HG02870 (cell line): ENCODE data around the gene EXOC2.

Source experiments
- ATAC-seq: cut with Tn5 transposase; IDR thresholded peaks from one replicate; pipeline ENCODE4 v1.9.1; 2021; ENCODE audit warnings: mild to moderate bottlenecking, moderate library complexity; ENCODE audit not compliant: unreplicated experiment

Gene EXOC2, protein sequence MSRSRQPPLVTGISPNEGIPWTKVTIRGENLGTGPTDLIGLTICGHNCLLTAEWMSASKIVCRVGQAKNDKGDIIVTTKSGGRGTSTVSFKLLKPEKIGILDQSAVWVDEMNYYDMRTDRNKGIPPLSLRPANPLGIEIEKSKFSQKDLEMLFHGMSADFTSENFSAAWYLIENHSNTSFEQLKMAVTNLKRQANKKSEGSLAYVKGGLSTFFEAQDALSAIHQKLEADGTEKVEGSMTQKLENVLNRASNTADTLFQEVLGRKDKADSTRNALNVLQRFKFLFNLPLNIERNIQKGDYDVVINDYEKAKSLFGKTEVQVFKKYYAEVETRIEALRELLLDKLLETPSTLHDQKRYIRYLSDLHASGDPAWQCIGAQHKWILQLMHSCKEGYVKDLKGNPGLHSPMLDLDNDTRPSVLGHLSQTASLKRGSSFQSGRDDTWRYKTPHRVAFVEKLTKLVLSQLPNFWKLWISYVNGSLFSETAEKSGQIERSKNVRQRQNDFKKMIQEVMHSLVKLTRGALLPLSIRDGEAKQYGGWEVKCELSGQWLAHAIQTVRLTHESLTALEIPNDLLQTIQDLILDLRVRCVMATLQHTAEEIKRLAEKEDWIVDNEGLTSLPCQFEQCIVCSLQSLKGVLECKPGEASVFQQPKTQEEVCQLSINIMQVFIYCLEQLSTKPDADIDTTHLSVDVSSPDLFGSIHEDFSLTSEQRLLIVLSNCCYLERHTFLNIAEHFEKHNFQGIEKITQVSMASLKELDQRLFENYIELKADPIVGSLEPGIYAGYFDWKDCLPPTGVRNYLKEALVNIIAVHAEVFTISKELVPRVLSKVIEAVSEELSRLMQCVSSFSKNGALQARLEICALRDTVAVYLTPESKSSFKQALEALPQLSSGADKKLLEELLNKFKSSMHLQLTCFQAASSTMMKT

DNA sequence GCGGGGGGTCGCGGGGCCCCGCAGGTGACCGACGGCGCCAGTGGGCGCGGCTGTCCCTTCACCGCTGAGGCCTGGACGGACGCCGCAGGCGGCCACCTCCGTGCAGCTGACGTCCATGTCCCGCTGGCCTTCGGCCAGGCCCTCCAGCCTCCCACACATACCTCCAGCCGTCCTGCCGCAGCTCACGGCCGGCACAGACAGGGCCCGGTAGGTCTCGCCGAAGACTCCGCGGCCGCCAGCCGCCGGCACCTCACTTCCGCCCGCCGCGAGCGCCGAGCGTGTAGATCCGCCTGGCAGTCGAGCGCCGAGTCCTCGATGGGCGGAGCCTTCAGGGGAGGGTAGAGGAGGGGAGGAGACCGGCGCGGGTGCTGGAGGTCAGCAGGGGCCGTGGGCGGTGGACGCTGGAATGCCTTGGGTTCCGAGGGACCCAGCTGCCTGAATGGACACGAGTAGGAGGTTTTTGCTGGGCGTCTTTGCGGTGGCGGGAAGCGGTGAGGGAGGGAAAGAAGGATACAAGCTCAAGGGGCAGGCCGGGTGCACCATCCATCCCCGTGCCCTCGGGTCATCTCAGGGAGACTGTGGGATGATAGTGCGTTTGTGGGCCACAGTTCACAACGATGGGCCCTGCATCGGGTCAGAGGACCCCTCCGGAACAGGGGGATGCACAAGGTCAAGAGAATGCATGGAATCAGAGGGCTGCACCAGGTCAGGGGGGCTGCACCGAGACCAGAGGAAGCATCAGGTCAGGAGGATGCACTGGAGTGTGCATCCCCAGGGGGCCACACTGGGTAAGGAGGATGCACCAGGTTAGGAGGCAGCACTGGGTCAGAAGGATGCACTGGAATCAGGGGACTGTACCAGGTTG, at the start of gene EXOC2:
Gene EXOC2 (minus strand): TSS at position 282 of the 865 bp plus-strand sequence. CDS start 55,321 bp downstream, outside the sequence.
- peak; percentile 89 for ATAC-seq

DNA sequence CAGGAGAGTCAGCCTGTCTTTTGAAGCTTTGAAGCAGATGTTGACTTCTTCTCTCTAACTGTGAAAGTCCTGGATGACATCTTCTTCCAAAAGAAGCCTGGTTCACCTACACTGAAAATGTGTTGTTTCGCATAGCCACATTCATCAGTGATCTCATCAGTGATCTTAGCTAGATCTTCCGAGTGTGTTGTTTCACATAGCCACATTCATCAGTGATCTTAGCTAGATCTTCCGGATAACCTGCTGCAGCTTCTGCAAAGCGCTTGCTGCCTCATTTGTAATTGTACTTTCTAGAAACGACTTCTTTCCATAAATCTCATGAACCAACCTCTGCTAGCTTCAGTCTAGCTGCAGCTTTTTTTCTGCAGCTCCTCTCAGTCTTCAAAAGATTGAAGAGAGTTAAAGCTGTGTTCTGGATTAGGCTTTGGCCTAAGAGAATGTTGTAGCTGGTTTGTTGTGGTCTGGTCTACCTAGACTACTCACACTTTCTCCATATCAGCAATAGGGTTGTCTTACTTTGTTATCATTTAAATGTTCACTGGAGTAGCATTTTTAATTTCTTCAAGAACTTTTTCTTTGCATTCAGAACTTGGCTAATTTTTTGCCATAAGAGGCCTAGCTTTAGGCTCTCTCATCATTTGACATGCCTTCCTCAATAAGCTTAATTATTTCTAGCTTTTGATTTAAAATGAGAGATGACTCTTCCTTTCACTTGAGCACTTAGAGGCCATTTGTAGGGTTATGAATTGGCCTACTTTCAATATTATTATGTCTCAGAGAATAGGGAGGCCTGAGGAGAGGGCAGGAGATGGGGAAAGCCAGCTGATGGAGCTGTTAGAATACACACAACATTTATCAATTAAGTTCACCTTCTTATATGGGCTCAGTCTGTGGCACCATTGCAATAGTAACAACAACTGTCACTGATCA, 48.7 kb upstream of the EXOC2 start:
- no peak for ATAC-seq

DNA sequence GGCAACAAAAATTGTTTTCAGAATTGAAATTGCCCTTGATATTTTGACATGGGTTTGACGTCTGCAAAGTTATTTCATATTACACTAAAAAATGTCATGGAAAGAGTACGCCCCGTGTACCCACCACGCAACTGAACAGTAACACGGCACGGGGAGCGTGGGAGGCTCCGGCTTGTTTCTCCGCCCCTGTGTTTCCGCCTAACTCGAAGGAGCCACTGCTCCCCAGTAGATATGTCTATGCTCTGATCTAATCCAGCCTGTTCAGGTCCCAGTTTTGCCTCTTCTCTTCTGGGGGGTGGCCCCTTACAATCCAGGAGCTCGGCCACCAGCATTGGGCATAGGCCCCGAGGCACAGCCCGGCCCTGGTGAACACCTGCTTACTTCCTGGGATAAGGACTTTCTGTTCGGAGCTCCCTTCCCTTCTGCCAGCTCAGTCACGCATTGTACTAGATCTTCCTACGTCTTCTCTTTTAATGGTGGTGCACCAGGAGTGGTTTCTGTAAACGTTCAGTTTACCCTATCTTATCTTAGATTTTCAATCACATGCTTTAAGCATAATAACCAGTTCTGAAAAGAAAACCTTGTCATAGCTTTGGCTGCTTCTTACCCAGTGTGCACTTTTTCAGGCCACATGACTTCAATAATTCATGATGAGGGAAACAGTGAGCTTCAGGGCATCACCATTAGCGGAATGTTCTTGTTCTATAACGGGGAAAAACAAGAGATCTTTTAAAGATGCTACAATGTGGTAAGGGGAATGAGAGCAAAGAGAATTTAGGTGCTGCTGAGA, 43.9 kb upstream of the EXOC2 start:
- ATAC-seq: no peak

DNA sequence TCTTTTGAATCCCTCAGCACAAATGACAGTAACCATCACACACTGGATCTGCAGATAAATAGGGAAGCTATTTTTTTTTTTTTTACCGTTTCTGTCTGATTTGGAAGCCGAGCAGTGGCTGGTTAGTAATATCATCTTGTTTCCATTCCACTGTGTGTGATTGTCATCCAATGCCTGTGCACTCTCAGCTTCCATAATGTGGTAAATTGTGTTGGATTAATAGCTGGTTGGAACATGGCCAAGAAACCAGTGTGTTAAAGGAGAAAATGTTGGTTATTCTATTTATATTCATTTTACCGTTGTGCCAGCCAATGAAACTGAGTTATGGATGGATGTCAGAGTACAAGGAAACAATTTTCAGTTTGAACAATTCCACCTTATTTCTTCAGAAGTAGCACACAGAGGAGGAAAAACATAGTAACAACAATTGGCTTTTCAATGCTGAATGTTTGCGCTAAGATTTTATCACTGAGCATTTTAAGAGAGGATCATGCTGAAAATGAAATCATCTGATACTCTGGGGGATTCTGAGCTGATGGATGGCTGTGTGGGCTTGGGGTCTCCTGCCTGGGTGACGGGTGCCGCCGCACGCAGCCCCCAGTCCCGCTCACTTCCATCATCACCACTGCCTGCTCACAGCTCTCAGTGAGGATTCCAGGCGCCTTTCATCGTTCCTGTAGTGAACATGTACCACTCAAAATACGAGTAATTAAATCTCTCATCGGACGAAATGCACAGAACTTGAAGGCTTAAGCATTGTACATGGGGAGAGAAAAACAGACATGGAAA, 40.7 kb upstream of the EXOC2 start:
- ATAC-seq: no peak

DNA sequence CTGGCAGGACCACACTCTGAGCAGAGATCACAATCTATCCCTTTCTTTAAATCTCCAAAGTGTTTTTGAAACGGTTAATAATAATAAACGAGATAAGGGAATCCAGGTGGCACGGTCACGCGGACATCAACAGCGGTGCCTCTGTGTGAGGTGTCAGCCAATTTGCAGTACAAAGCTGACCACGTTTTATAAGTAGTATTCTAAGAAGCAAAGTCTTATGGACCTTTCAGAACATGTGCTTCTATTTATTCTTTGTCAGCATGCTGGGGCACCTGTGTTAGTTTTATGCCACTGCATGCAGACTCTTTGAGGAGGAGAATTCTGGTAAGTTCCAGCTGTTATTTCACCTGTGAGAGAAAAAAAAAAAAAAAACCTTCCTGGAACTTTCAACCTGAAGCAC, 39.0 kb upstream of the EXOC2 start:
- ATAC-seq: no peak

DNA sequence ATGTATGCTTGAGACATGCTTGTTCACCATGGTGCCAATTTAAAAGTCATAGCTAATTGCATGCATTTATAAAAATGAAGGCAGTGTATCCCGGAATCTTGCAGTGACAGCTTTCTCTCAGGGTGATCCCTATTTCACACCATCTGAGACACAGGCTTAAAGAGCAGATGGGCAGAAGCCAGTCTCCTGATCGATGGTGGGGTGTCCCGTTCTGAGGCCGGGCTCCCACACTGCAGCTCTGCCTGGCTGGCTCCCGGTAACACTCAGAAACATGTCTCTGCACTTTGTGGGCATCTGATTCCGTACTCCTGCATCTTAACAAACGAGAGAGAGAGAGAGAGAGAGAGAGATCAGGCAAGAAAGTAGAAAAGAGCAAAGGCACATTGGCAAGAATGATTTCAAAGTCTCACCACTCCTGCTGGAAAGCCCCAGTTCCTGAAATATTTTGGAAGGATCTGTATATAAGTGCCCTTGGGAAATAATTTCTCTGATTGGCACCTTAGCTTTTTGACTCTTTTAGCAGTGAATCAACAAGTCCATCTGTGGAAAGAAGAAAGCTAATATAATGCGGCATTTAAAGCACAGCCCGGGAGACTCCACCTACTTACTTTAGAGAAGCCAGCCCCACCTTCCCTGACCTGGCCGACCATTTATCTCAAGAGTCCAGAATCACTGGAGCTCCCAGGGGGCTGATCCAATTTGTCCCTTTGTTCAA, 36.8 kb upstream of the EXOC2 start:
- ATAC-seq: no peak

DNA sequence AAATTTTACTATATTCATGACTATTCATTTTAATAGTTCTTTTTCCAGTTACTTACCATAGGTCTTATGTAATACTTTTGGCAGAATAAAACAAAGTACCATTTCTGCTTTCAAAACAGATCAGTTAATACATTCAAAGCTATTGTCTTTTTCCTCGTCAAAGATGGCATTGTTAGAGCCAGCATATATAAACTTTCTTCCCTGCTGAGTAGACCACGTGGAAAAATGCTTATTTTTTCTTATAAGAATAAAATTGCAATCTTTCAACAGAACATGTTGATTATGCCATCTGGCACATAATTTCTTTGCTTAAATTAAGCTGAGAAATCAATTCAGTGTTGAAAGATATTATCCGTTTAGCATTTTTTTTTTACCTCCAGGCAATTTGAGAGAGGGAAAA, 34.9 kb upstream of the EXOC2 start:
- no peak for ATAC-seq

DNA sequence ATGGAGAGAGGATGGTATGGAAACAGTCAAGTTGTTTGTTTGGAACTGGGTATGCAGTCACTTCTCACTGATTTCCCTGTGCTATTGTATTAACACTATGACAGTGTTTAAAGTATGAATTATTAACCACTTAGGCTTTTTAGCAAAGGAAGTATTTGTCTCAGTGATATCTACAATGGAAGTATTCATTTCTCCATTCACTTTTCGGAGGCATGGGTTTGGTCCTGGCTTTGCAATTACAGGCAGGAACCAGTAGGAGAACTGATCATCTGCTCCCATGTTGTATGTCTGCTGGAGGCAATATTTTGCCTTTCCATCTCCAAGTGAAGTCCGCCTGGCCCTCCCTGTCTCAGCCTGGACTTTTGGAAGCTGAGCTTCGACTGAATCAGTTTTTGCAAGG, 30.6 kb upstream of the EXOC2 start:
- ATAC-seq: no peak

DNA sequence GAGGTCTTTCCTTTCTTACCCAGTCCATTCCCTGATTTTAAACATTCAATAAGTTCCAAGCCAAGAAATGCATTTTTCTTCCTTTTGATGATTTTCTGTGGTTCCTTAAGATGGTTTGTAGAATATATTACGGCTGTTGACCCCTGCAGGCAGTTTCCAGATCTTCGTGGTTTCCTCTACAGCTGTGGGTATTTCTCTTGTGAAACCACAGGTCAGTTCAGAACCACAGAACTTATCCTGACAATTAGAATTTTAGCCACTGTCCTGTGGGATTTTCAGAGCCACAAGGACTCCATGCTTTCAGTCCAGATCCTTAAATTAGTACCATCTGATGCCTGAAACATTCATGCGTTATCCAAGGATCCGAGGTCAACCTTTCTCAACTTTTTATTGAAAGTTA, 29.7 kb upstream of the EXOC2 start:
- ATAC-seq: no peak

DNA sequence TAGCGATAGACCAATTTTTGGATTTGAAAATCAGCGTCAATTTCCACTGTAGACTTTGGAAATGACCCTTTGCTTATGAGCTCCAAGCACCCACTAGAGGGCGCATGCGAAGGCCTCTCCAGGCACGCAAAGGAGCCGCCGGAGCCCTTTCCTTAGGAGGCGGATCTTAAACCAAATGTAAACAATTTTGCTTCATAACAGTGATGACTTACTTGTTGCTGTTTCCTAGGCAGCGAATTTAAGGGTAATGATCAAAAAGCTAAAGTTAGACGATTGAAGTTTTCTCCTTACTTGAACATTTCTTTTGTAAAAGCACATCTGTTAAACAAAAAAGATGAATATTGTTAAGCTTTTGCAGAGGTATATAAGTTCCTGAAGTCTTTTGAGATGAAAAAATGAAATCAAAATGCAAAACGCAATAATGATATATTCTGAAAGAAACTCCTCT, 29.2 kb upstream of the EXOC2 start:
- no peak for ATAC-seq

DNA sequence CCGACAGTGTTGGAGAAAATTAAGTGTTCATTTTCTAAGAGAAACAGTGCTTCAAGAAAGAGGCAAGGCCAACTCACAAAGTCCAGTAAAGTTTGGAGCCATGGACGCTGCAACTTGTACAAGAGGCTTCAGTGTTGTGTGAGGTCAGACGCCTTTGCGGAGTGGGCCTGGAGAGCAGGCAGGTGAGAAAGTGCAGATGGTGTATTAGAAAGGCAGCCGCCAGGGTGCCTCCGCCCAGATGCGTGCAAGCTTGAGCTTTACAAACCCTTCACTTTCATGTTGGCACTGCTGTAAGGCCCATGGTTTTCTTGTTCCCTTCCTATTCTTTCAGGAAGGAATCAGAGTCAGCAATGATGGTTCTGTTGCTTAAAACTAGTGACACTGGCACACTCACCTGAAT, 25.4 kb upstream of the EXOC2 start:
- ATAC-seq: no peak

DNA sequence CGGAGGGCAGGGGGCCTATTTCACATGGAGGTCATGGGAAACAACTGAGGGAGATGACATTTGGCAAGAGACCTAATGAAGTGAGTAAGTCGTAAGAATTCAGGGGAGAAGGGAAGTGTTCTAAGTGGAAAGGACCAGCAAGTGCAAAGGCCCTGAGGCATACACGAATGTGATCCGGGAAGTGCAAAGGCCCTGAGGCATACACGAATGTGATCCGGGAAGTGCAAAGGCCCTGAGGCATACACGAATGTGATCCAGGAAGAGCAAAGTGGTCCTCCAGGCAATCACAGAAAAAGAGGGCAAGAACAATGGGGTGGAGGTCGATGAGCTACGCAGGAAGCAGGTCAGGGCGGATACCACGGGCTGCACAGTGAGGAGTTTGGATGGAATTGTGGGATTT, 24.2 kb upstream of the EXOC2 start:
- no peak for ATAC-seq

DNA sequence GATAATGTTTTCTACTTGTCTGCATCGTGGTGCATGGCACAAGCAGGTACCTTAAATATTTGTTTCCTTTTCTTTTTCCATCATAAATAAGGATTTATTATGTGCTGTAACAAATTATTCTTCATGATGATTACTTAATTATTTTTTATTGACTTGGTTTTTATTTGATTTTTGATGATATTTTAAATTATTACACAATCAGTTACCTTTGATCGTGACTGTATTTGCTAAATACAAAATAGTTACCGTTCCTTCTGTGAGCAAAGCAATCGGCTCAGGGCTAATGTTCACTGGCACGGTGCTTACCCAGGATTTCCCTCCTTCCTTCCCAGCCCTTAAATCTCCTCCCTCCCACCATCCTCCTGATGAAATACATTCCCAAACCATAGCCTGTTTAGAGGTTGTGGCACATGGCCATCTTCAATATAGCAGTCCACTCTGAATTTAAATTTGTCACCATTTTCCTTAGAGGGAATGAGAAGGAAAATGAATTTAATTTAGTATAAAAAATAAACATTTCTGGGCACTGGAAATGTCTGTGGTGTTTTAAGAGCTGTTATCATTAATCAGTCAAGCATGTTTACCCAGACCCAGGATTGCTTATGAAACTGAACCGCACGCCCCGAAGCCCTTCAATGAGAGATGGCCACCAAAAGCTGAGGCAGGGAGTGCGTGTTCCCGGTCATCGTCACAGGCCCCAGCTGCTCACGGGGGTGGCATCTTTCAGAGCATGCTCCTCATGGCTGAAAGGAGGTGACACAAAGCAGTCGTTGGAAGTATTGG, 23.0 kb upstream of the EXOC2 start:
- no peak for ATAC-seq

DNA sequence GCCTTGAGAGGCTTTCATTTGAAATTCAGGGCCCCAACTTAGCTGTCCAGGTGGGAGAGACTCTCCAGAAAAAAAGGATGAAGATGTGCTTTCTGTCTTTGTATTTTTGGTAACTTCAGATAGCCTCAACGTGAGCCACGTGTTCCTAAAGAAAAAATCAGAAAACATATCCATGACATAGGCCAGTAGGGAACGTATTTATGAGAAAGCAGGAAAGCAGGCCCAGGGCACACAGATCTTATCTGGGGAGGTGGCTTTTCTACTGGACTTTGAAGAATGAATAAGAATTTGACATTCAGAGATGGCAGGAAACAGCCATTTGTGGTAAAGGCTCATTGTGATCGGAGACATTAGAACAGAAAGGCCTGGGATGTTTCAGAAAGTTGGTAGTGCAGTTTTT, 21.2 kb upstream of the EXOC2 start:
- ATAC-seq: no peak

DNA sequence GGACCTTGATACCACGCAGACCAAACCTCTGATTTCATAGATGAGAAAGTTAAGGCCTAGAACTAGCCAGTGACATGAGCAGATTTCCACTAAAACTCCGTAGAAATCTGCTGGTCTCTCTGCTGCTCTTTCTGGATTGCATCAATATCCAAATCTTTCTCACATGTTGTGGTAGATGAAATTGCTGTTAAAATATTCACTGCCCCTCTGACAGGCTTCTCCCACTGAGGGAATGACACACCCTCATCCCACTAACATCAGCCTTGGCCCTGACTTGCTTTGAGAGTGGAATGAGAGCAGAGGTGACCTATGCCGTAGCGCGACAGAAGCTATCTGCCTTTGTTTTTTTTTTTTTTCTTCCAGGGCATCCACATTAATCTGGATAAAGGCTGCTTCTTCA, 20.4 kb upstream of the EXOC2 start:
- ATAC-seq: no peak

DNA sequence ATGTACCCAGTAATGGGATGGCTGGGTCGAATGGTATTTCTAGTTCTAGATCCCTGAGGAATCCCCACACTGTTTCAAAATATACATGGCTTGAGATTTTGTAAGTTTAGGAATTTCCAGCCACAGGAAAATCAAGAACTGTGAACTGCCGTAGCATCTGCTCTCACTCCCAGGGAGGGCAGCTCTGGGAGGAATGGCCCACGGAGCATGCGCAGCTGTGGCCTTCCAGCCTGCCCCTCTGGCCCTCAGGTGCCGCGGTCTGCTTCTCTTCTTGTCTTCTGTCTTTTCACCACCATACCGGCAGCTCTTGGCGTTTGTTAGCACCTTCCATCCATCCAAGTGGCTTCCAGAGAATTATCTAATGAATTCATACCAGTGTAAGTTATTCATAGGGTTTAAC, 19.9 kb upstream of the EXOC2 start:
- ATAC-seq: no peak

DNA sequence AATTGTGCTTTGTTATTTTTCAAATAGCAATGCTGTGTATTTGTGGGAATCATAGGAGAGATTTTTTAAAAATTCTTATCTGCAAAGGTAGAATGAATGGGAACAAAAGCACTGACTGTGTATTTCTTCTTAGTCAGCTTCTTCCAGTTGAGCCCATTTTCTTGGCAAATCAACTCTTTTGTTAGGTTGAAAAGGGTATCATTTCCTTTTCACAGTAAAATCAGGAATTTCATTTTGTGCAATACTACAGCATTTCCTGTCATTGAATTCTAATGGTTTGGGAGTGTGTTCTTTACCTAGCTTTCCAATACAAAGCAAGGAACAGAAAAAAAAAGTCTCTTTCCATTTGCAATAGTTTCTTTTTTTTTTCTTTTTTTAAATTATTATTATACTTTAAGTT, 19.0 kb upstream of the EXOC2 start:
- ATAC-seq: no peak
